ENCODE results near the gene GABRA5.
"Not testable (repeated sequence)": the region's sequence is repeated elsewhere in the genome, so short reads cannot be mapped to it uniquely, and the experiment has no call there.

The GABRA5 gene

DNA sequence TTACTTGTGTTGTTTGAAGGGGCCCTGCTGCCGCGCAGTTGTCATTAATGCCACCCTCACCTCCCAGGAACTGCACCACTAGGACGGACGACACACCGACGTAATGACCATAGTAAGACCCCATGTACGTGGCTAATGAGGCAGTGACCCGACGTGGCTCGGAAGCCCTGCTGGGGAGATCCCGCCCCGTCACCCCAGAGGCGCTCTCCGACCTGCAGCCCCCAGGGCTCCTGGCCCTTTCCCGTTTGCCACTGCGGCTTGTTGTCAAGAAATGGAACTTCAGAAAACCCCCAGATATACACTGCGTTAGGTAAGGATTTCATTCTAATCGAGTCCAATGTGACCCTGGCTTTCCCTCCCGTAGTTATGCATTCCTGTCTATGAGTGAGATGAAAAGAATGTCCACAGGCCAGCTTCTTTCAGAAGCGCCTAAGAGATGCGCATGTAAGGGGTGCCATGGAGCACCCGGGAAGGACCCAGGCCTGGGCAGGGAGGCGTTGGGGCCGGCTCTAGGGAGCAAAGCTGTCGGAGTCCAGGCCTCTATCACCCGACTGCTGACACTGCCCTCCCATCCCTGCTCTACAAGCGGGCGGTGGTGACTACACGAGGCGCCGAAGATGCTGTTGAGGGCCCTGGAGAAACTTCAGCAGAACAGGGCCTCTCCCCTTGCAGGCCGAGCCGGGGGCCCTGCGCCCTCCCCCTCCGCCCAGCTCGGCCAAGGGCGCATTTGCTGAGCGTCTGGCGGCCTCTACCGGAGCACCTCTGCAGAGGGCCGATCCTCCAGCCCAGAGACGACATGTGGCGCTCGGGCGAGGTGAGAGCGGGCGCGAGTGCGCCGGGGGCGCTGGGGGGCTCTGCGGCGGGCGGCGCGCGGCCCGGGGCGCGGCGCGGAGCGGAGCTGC lies at the start of gene GABRA5:
Gene GABRA5, plus strand, starts transcription at position 765 of the 902 bp plus-strand sequence. CDS start 2,187 bp downstream, outside the sequence.
- peak; percentile 43 for DNase-seq

DNA sequence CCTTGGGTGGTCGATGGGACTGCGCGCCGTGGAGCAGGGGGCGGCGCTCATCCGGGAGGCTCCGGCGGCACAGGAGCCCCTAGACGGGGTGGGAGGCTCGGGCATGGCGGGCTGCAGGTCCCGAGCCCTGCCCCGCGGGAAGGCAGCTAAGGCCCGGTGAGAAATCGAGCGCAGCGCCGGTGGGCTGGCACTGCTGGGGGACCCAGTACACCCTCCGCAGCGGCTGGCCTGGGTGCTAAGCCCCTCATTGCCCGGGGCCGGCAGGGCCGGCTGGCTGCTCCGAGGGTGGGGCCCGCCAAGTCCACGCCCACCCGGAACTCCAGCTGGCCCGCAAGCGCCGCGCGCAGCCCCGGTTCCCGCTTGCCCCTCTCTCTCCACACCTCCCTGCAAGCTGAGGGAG lies 35.7 kb upstream of the GABRA5 start:
- not testable (repeated sequence) for DNase-seq

DNA sequence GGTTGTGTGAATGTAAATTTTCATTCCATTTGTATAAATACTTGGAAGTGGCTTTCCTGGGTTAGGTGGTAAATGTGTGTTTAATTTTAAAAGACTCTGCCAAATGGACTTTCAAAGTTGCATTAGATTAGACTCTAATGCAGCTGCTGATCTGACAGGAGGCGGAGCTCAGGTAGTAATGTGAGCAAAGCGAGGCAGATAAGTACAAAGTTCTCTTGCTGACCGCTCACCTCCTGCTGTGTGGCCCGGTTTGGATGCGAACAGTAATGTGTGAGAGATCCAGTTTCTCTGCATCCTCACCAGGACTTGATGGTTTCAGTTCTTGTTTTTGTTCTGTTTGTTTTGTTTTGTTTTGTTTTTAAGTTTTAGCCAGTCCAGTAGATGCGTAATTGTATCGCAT lies 34.9 kb upstream of the GABRA5 start:
- DNase-seq: no peak

DNA sequence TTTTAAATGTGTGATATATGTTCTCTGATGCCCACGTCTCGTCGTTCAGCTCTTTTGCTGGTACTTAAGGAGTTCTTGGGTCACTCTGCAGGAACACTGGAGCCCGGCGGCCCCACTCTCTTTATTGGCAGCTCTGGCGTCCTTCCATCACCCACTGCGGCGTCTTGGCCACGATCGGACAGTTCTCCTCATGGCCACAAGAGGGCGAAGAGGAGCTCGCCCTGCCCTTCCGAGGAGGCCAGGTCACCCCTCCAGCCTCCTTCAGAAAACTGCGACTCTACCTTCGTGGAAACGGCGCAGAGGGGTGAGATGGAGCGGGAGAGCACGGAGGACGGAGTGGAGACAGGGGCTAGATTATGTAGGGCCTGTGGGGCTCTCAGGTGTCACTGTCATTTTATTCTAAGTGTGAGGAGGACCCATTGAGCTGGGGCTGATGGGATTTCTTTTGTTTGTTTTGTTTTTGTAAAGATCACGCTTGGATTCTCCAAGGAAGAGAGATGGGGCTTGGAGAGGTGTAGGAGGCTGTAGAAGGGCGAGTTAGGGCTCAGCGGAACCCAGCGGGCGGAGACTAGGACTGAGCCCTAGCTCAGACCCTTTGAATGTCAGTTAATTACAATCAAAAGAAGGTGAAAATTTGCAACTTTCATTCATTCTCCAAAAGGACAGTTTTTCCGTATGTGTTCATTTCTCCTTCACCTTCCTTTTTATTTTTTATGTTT lies 28.0 kb upstream of the GABRA5 start:
- no peak for DNase-seq

DNA sequence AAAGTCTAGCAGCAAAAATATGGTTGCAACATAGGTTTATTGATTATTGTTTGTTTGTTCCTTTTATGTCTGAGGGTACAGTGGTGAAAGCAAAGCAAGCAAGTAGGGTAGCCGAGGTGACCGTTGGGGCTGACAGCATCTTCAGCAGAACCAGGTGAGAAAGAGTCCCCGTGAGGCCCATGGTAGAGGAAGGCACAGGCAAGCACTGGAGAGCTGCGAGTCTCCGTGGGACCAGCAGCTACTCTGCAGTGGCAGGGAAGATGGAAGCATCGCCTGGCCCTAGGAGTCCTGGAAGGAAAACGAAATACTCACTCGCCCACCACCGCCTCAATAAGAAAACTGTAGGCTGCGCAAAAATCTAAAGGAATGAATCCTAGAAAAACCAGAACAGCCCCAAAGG lies 25.3 kb upstream of the GABRA5 start:
- DNase-seq: no peak

DNA sequence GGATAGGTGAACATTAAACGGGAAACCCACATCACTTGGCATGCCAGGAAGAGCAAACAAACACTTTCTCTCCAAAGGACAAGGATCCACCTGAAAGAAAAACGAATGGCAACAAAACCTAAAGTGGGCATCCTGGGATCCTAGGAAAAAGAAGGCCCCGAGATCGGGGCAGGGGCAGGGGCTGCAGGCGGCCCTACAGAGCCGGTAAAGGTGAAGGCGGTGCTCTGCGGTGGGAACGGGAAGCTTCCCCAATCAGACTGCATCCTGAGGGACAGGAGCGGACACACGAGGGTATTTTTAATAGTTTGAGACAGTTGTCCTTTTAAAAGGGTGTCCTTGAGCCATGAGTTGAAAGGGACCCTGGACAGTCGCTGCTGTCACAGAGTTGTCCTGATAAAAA lies 24.9 kb upstream of the GABRA5 start:
- no peak for DNase-seq

DNA sequence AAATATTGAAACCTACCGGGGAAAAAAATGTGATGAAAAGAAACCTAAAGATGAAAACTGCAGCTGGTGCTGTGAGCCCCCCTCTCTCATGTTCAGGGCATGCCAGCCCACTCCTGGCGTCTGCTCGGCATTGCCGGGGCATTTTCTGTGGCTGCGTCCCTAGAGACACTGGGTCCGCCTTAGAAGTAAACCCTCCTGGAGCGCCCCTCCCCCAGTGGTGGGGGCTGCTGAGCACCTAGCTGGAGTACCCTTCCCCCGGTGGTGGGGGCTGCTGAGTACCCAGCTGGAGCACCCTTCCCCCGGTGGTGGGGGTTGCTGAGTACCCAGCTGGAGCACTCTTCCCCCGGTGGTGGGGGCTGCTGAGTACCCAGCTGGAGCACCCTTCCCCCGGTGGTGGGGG lies 24.5 kb upstream of the GABRA5 start:
- no peak for DNase-seq

DNA sequence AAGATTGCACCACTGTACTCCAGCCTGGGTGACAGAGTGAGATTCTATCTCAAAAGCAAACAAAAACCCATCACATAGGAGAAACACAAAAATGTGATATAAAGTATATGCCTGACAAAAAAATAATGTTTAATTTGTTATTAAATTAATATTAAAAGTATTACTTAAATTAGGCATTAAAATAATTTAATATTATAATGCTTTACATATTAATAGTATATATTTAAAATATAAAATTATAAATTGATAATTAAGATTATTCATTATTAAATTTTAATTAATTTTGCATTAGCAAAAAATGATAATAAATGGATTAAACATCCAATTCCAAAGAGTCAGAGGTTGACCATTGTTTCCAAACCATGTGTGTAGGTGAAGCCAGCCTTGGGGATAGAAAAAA lies 22.0 kb upstream of the GABRA5 start:
- no peak for DNase-seq

DNA sequence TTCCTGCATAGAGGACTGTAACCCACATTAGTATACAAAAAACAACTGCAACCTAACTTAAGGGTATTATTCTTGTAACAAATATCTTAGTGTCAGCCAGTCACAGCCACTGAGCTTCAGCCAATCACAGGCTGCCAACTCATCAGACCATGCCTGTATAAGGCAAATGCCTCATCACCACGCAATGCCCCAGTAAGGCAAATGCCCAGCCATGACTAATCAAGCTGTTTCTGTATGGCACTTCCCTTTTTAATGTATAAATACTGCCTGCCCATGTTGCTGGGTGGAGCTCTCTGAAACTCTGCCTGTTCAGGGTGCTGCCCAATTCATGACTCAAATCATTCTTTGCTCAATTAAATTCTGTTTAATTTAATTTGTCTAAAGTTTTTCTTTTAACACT lies 18.4 kb upstream of the GABRA5 start:
- no peak for DNase-seq

DNA sequence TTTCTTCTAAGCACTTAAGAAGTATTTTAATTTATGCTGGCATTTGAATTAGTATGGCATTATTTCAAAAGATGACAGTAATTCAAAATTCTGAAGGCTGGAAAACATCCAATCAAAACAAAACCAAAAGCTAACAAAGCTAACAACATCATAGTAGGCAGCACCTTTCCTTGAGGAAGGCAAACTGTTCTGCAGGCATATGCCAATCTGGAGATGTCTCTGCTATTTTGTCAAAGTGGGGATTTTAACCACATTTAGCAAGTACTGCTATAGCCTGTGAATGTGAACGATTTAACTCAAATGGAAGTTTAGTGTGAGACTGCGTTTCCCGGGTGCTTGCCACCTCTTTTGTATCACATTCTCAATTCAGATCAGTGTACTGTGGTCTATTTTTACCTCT lies 16.7 kb upstream of the GABRA5 start:
- no peak for DNase-seq

DNA sequence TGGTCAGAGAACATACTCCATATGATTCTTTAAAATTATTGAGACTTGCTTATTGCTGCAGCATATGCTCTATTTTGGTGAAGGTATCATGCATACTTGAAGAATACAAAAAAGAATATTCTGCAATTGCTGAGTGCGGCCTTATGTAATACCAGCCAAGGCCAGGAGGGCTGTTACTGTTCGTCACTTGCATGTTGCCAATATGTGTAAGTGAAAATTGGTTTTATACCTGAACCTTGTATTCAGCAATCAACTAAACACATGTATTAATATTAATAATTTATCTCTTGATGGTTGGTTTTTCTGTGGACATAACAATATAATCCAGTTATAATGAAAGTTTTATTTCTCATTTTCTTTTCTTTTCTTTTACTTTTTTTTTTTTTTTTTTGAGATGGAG lies 13.9 kb upstream of the GABRA5 start:
- no peak for DNase-seq

DNA sequence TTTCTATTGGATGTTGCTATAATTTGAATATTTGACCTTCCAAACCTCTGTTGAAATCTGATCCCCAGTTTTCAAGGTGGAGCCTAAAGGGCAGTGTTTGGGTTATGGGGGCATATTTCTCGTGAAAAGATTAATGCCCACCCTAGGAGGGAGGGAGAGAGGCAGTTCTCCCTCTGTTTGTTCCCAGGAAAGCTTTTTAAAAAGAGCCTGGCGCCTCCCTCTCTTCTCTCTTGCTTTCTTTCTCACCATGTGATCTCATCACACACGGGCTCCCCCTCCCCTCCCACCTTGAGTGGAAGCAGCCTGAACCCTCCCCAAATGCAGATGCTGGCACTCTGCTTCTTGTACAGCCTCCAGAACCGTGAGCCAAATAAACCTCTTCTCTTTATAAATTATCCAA lies 12.4 kb upstream of the GABRA5 start:
- DNase-seq: no peak

DNA sequence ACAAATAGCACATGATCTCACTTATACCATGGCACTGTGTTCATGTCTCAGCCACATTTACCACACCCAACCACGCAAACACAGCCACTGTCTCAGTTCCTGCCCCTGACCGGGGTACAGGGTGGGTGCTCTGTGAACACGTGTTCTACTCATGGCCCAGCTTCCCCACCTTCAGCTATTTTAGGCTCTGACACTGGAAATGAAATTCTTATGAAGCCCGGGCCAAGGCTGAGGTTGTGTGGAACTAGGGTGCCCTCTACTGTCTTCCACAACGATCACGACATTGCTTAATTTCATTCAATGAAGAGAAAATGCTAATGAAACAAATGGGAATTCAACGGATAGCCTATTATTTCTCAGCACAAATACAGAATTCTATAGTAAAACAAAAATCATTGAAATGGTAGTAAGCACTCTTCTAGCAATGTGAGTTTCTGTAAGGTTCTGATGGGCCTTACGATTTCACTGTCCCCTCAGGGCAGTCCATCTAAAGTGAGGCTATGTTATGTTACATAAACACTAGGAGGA lies 2.1 kb upstream of the GABRA5 start:
- DNase-seq: peak; percentile 53

DNA sequence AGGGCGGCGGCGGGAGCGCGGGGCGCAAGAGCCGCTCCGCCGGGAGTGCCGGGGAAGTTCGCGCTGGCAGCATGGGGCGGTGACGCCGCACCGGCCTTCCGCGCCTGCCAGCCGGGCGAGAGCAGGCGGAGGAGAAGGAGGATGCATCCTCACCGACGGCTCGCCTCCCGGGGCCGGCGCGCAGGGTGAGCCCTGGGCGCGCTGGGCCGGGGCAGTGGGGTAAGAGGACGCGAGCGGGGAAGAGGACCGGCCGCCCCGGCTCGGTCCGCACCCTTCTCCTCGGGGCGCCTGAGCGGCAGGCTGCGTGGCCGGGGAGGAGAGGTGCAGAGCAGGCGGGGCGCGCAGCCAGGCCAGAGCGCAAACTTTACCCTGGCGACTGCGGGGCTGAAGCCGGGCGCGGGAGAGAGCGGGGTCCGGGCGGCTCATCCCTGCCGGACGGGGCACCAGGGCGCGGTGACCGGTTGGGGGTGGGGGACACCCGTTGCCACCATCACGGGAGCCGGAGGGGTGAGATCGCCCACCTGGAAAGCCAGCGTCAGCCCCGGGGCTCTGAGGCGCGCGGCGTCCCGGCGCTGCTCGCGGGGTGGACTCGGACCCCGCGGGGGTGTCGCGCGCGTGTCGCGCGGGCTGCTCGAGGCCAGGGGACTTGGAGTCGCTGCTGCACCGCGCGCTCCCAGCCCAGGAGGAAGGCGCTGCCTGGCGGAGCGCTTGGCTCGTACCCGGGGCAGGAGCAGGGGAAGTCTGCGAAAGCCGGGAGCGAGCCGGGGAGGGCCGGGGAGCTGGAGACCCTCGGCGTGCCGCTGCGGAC lies 542 bp downstream of the GABRA5 start:
- no peak for DNase-seq

DNA sequence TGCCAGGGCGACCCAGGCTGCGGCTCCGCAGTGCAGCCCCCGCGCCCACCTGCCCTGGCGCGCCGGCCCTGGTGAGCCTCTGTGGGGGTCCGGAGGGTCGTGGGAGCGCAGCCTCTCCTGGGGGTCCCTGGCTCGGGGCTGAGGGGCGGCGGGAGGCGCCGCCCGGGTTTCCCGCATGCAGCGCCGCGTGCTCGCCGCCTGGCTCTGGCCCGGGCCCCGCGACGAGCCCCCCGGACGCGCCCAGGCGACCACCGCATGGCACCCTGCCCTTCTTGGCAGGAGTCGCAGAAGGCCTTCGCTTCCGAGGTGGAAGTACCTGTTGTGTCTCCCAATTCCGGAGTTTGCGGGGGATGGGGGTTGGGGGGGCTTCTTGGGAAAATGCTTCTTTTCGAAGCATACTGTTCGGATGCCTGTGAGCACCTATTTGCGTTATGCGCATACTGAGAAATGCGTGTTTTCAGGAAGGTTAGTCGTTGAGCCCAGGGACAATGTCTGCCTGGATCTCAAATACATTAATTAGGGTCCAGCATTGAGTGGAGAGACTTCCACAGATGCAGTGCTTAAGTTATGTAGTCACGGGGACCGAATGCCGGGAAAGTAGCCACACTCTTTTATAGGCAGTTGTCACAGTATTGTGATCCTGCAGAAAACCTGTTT lies 1.3 kb downstream of the GABRA5 start:
- no peak for DNase-seq

DNA sequence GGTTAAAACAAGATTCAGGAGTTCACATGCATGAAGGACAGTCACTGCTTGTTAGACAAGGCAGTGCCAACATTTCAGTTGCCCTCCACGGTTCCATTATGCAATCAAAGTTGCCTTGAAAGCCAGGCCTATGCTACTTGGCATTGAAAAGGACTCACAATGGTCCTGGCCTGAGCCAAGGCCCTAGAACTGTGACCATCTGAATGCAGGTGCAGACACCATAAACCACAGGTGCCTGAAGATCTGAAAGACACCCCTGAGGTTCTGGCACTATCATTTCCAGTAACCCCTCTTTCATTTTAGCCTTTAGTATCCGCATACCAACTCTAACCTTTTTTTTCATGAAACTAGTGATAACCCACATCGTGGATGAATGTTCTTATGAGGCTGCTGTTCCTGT lies 2.8 kb downstream of the GABRA5 start:
- no peak for DNase-seq

DNA sequence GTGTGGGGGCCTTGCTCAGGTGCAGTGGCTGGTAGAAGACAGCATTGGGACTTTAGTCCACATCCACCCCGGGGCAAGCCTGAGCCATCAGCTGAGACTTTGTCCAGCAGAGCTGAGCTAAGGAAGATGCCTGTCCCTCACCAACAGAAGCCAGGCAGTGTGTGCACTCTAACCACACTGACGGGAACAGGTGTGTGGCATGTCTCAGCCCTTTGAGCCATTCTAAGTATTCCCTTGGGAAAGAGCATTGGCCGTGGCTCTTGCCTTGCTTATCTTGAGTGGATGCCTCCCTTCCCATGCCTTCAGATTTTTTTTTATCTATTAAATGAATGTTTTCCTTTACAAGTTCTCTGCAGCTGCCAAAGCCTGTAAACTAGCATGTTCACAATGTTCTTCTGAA lies 3.5 kb downstream of the GABRA5 start:
- DNase-seq: no peak

DNA sequence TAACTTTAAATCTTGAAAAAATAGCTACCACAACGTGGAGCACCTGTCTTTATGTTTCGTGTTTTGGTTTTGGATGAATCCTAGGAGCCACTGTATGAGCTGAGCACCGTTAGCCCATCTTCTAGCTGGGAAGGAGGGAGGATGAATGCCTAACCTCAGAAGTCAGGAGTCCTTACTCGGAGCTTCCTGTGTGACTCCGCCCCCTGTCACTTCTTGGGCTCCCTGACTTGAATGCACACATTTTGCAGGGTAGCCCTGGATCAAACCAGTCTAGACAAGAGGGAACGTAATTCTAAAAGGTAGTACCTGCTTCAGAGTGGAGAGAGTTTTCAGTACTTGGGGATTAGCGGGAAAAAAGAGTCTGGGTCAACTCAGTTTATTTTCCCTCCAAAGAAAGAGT lies 5.3 kb downstream of the GABRA5 start:
- DNase-seq: no peak

DNA sequence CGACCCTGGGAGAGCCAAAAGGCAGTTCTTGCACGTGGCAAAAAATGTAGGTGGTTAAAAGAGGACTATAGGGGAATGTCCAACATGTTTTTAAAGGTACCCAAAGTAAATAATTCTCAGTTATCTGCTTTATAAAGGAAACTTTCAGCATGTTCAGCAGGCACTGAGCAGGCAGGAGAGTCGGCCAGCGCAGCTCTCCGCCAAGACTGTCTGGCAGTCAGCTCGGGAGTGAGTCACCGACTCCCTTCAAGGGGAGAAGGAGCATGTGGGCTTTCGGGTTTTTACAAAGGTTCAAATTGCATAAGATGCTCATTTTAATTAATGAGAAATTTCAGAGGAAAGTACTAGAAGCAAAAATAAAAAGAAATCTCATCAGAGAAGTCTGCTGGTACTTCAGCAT lies 7.0 kb downstream of the GABRA5 start:
- no peak for DNase-seq

DNA sequence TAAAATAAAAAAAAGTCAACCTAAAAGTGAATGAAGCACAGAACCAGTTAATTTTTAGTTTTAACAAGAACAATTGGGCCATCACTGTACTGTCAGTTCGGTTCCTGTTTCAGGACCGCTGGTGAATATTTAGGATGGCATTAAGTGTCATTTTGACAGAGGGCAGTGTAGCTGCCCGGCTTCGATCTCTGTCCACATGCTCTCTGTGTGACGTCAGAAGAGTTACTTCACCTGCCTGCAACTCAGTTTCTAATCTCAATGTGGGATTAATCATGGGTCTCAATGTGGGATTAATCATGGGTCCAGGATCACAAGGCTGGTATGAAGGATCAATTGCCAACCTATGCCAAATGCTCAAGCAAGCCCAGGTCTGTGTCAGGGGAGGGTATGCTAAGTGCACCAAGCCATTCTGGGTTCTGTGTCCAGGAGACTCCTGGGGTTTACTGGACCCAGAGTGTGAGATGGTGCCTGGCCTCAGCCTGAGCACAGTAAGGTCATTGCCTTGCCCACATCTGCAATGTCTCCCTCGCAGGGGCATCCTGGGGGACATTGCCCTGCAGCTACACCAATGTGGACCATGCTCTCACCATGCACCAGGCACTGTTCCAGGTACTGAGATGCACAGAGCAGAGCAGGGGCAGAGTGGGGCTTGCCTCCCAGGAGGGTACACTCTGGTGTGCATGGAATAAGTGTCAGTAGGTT lies 8.1 kb downstream of the GABRA5 start:
- no peak for DNase-seq

DNA sequence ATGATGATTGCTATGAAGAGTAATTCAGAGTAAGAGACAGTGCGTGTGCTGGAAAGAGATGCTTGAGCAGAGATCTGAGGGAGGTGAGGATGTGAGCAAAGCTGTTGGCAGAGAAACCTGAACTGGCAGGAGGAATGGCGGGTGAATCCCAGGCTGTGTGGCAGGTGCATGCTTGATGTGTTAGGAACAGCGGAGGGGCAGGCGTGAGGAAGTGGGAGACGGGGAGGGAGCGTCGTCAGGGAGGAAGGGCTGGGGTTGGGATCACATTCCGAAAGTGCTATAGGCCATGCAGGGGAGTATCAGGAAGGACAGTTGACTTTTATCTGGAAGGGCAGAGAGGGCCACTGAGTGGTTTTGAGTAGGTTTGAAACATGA lies 8.6 kb downstream of the GABRA5 start:
- DNase-seq: no peak

DNA sequence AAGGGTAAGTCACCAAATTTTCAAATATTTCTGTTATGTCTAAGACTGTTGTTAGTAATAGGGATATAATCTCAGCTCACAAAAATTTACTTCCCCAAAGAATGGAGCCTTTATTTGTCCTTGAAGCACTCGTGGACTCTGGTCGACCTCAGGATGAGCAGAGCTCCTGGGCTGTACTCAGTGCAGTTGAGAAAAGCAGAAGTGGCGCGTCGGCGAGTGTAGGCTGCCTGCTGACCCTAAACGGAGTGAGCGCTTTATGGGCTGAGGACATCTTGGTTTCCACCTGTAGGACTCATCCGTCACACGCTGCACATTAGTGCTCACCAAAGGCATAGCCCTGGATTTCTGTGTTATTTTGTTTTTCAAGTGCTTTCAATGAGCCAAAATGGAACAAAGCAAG lies 11.0 kb downstream of the GABRA5 start:
- DNase-seq: no peak

Data from NCI-H1105 treated with DMSO at 0.1 percent for 48 hours (cell line).